Measurements from ENCODE around the gene NELL2.

NELL2 gene

DNA sequence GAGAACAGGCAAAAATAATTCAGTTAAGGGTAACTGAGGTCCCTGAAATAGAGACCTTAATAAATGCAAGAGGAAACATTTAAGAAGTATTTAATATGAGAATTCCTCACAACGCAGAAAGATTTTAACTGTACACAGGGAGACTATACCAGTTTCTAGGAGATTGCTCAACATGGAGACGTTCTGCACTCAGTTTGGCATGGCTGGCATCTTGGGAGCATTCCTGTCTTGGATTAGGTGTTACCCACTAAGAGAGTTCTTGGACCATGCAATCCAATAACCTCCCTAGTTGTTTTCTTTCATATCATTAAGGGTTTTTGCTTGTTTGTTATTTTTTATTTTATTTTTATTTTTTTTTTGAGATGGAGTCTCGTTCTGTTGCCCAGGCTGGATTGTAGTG is 302.4 kb downstream of the NELL2 start:
- H3K27me3 ChIP-seq (ENCODE audit: insufficient read depth, poor library complexity, severe bottlenecking) = no peaks in the 10 kb centered on the region
- no peak for DNase-seq (ENCODE audit: low read depth in 1 of 2, low spot score in 1 of 2)
- no peak overlapping the region for H3K4me3 ChIP-seq (replicated peaks; ENCODE audit: insufficient read depth, low read length)
- TF ChIP-seq GABPA (IDR thresholded peaks at IDR 0.05; ENCODE audit: low read depth) (no peak), CTCF (IDR thresholded peaks at IDR 0.05; ENCODE audit: insufficient read depth, low read length) (no peak), SPI1 (IDR thresholded peaks at IDR 0.05; ENCODE audit: borderline replicate concordance, low read depth) (no peak), POLR2AphosphoS5 (IDR thresholded peaks at IDR 0.05; ENCODE audit: low read depth) (no peak), REST (IDR thresholded peaks at IDR 0.05; ENCODE audit: insufficient replicate concordance, low read depth) (no peak)
- H3K27ac ChIP-seq (replicated peaks) = no peak overlapping the region

DNA sequence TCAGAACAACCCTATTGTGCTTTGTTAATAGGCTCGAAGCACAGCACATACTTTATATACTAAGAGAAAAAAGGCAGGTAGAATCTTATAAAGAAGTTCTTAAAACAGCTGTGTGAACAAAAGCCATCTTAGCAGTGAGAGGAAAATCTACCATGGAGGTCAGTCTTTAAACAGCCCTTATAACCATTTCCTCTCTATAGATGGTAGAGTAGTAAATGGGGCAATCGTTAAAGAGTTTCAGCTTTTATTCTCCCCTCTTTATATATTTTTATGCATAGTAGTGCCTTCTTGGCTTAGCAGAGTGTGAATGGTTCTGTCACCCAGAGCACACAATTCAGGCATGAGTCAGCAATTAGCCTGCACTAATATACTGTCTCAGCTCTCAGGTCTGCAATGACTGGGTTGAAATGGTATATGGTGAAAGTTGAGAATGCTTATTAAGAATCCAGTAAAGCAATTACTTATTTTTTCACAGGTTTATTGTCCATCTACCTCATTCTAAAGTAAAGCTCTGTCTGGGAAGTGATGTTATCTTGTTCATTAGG is 305.0 kb downstream of the NELL2 start:
- no peaks in the 10 kb centered on the region for H3K27me3 ChIP-seq (ENCODE audit: insufficient read depth, poor library complexity, severe bottlenecking)
- H3K27ac ChIP-seq (replicated peaks) = no peak overlapping the region
- DNase-seq (ENCODE audit: low read depth in 1 of 2, low spot score in 1 of 2) = no peak
- no peak for TF ChIP-seq POLR2AphosphoS5 (IDR thresholded peaks at IDR 0.05; ENCODE audit: low read depth)
- no peak for TF ChIP-seq GABPA (IDR thresholded peaks at IDR 0.05; ENCODE audit: low read depth)
- TF ChIP-seq REST (IDR thresholded peaks at IDR 0.05; ENCODE audit: insufficient replicate concordance, low read depth) = no peak
- TF ChIP-seq CTCF (IDR thresholded peaks at IDR 0.05; ENCODE audit: insufficient read depth, low read length) = no peak
- no peak for TF ChIP-seq SPI1 (IDR thresholded peaks at IDR 0.05; ENCODE audit: borderline replicate concordance, low read depth)
- no peak overlapping the region for H3K4me3 ChIP-seq (replicated peaks; ENCODE audit: insufficient read depth, low read length)

GRCh38 chr12:44570036-44570583 is 306.0 kb downstream of the NELL2 start:
- no peak for TF ChIP-seq REST (IDR thresholded peaks at IDR 0.05; ENCODE audit: insufficient replicate concordance, low read depth)
- no peak for TF ChIP-seq POLR2AphosphoS5 (IDR thresholded peaks at IDR 0.05; ENCODE audit: low read depth)
- no peak for TF ChIP-seq GABPA (IDR thresholded peaks at IDR 0.05; ENCODE audit: low read depth)
- TF ChIP-seq SPI1 (IDR thresholded peaks at IDR 0.05; ENCODE audit: borderline replicate concordance, low read depth) = no peak
- TF ChIP-seq CTCF (IDR thresholded peaks at IDR 0.05; ENCODE audit: insufficient read depth, low read length) = no peak
- Histone ChIP-seq H3K4me3 (replicated peaks; ENCODE audit: insufficient read depth, low read length) (no peak overlapping the region), H3K27me3 (ENCODE audit: insufficient read depth, poor library complexity, severe bottlenecking) (no peaks in the 10 kb centered on the region), H3K27ac (replicated peaks) (no peak overlapping the region)
- DNase-seq (ENCODE audit: low read depth in 1 of 2, low spot score in 1 of 2) = no peak
